Activated B cell treated with CpG ODN at 0.5 μM for 24 hours (primary cell): Measurements from ENCODE around the gene ACE. TPM values are rescaled to one million over a fixed set of nuclear protein-coding genes. Genes with fewer than 3 reads are reported as not detected.

Experiments
- ATAC-seq: fragments of 200-7000 bp; cut with Tn5 transposase; one replicate; pipeline ENCODE4 v1.10.0; 2021; ENCODE audit warnings: low read depth, mild to moderate bottlenecking, moderate library complexity
- CTCF ChIA-PET: fragments of 350-600 bp; sonication (Branson Sonifier 250); formaldehyde crosslinking; loops from one replicate; lab custom pipeline; 2021; ENCODE audit warnings: antibody characterized with exemption; lab: Charles Lee
- POLR2A ChIA-PET: fragments of 350-600 bp; sonication (Branson Sonifier 250); formaldehyde crosslinking; loops from one replicate; lab custom pipeline; 2021; ENCODE audit warnings: antibody characterized with exemption; lab: Charles Lee
- DNase-seq: peaks from one replicate; pipeline ENCODE4 v3.0.0; 2022
- H3K27ac Mint-ChIP-seq: one replicate; pipeline ENCODE4 v1.8.0; 2020; ENCODE audit warnings: mixed read lengths
- H3K27me3 Mint-ChIP-seq: one replicate; pipeline ENCODE4 v1.8.0; 2021; ENCODE audit warnings: mixed read lengths
- H3K36me3 Mint-ChIP-seq: one replicate; pipeline ENCODE4 v1.8.0; 2021; ENCODE audit warnings: low read depth, mixed read lengths
- H3K4me1 Mint-ChIP-seq: one replicate; pipeline ENCODE4 v1.8.0; 2021; ENCODE audit warnings: mixed read lengths
- H3K4me3 Mint-ChIP-seq: one replicate; pipeline ENCODE4 v1.8.0; 2020; ENCODE audit warnings: mild to moderate bottlenecking, mixed read lengths
- H3K9me3 Mint-ChIP-seq: one replicate; pipeline ENCODE4 v1.8.0; 2020; ENCODE audit warnings: mixed read lengths
- CTCF ChIP-seq: fragments of 200-600 bp; IDR thresholded peaks from one replicate; pipeline ENCODE4 v1.8.0; 2022; ENCODE audit warnings: antibody characterized with exemption, mild to moderate bottlenecking
- intact Hi-C: fragments of 100-400 bp; cut with micrococcal nuclease; formaldehyde crosslinking; loops from one replicate; pipeline ENCODE4 v1.15.1; 2024
- total RNA-seq: library from RNA; stranded (reverse); gene quantifications from 2 replicates; pipeline ENCODE4 v1.2.3, GENCODE V29; 2022

ACE gene
- total RNA-seq, 1 donor from 2014 or later: 3.2 TPM

DNA sequence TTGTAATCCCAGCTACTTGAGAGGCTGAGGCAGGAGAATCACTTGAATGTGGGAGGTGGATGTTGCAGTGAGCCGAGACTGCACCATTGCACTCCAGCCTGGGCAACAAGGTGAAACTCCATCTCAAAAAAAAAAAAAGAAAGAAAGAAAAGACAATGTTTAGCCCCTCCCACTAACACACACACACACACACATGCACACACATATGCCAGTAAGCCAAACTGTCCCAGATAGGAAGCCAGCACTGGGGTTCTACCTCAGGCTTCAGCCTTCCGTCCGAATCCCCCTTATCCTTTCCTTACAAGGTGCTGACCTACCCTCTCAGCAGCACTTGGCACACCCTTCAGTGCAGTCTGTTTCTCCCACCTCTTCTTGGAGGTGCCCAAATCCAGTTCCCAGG is 37.6 kb downstream of the ACE start:
- TF ChIP-seq CTCF: no peak
- DNase-seq: no peak
- CTCF ChIA-PET: no interaction called here
- no peaks in the 10 kb centered on the region for H3K36me3 Mint-ChIP-seq
- no peak overlapping the region for H3K27ac Mint-ChIP-seq
- no peaks in the 10 kb centered on the region for H3K4me1 Mint-ChIP-seq
- intact Hi-C loops: no loop called here
- H3K4me3 Mint-ChIP-seq: no peak overlapping the region
- POLR2A ChIA-PET: no interaction called here
- H3K27me3 Mint-ChIP-seq: peaks cover 9% of the 10 kb centered on the region
- H3K9me3 Mint-ChIP-seq: no peaks in the 10 kb centered on the region
- ATAC-seq: no peak

DNA sequence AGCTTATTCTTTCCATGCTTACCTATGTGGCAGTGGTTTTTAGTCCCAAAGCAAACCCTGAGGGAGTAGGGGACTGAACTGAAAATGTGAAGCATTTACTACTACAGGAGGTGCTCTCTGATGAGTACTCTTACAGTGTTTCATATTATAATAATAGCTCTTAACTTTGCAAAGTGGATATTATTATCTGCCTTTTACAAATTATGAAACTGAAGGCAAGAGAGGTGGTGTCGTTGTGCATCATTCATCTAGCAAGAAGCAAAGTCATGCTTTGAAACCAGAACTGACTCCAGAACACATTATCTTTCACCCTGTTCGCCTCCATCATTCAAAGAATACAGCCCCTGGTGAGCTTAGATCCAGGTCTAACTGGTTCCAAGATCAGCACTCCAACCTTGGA is 38.1 kb downstream of the ACE start:
- TF ChIP-seq CTCF: no peak
- DNase-seq: no peak
- ChIA-PET CTCF (no interaction called here), POLR2A (no interaction called here)
- H3K27ac Mint-ChIP-seq: no peak overlapping the region
- H3K4me1 Mint-ChIP-seq: no peaks in the 10 kb centered on the region
- H3K36me3 Mint-ChIP-seq: no peaks in the 10 kb centered on the region
- peaks cover 13% of the 10 kb centered on the region for H3K27me3 Mint-ChIP-seq
- no peak for ATAC-seq
- intact Hi-C loops: no loop called here
- no peak overlapping the region for H3K4me3 Mint-ChIP-seq
- no peaks in the 10 kb centered on the region for H3K9me3 Mint-ChIP-seq

DNA sequence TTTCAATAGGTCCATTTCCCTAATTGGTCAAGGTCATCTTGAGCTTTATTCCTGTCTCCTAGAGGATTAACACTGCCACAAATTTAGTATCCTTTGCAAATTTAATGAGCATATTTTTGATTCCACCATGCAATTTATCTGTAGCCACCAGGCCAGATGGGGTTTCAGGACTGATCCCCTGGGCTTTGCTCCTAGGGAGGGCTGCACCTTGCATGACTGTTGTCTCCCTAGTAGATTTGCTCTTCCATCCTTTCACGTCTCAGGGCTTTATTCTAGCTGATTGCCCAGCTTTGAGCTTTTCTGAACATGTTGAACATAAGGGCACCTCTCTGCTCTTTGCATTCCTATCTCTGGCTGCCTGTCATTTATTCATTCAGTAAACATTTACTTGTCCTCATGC is 38.6 kb downstream of the ACE start:
- ATAC-seq (no peak), DNase-seq (no peak)
- peaks cover 13% of the 10 kb centered on the region for H3K27me3 Mint-ChIP-seq
- H3K4me3 Mint-ChIP-seq: no peak overlapping the region
- POLR2A ChIA-PET: no interaction called here
- no peak for TF ChIP-seq CTCF
- no peaks in the 10 kb centered on the region for H3K9me3 Mint-ChIP-seq
- no peak overlapping the region for H3K27ac Mint-ChIP-seq
- no peaks in the 10 kb centered on the region for H3K4me1 Mint-ChIP-seq
- CTCF ChIA-PET: no interaction called here
- intact Hi-C loops: no loop called here
- H3K36me3 Mint-ChIP-seq: no peaks in the 10 kb centered on the region

DNA sequence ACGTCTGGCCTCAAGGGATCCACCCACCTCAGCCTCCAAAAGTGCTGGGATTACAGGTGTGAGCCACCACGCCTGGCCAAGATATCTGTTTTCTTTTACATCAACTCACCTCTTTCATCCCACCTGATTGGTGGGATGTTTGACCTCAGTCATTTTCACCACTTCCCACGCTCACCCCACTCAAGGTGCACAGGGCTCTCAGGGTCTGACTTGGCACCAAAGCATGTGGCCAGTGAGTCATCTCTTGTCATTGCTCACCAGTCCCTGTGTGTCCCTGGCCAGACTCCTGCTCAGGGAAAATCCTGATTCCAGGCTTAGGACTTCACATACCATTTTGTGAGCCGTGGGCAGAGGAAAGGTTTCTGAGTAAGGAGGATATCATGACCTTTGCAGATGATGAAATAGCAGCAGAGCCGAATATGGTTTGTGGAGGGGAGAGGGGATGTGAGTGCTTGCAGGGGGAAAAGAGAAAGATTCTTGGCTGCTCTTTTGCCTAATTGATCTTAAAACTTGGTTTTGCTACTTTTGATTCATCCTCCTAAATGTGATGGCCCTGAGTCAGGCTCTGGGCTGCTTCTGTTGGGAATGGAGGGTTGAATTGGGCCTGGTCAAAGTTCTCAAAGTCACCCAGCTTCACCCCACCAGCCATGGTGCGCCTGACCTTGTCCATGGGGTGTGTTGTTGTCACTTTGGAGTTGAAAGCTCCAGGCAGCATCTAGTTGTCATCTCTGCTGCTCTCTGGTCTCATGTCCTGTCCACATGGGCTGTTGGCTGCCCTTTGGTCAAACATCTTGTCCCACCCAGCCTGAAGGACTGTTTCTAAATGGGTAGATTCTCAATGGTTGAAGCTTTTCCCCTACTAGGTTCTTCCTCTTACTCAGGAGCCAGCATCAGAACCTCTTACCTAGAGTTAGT is 40.3 kb downstream of the ACE start:
- Mint-ChIP-seq H3K27ac (no peak overlapping the region), H3K27me3 (peaks cover 22% of the 10 kb centered on the region), H3K9me3 (no peaks in the 10 kb centered on the region), H3K36me3 (no peaks in the 10 kb centered on the region), H3K4me3 (no peak overlapping the region), H3K4me1 (no peaks in the 10 kb centered on the region)
- intact Hi-C loops: no loop called here
- ChIA-PET POLR2A (no interaction called here), CTCF (no interaction called here)
- ATAC-seq: no peak
- no peak for TF ChIP-seq CTCF
- DNase-seq: no peak

DNA sequence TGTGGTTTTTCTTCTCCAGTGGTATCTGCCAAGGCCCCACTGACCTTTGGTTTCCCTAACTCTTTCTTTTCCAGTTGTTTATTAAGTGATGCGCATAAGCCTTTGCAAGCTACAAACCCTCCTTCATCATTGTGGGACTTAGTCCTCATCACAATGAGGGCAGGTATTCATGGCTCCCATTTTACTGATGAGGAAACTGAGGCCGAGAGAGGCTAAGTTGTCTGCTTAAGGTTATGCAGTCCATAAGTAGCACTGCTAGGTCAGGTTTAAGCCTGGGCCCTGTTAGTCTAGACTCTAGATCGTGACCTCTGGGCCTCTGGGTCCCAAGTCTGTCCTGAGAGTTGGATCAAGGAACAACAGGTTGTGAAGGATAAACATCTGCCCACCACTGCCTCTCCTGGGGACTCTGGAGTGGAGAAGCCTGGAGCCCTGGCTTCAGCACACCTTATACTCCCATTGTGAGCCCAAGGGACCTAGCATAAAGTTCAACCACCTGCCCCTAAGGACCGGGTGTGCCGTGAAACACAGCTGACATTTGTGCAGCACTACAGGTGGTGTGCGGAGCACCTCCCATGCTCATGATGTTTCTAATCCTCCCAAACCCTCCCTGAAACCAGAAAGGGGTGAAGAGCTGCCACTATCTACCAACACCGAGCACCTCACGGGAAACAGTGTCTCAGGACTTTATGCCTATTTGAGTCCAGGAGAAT is 41.1 kb downstream of the ACE start:
- Mint-ChIP-seq H3K4me1 (no peaks in the 10 kb centered on the region), H3K4me3 (no peak overlapping the region), H3K27ac (no peak overlapping the region), H3K9me3 (no peaks in the 10 kb centered on the region), H3K36me3 (no peaks in the 10 kb centered on the region), H3K27me3 (peaks cover 24% of the 10 kb centered on the region)
- DNase-seq (no peak), ATAC-seq (no peak)
- intact Hi-C loops: no loop called here
- ChIA-PET POLR2A (no interaction called here), CTCF (no interaction called here)
- no peak for TF ChIP-seq CTCF
